Measurements from ENCODE around the gene PHF24.

GRCh38 chr9:34985311-34985899 is 27.3 kb downstream of the PHF24 start:
- TF ChIP-seq POLR2AphosphoS5 (IDR thresholded peaks at IDR 0.05) (no peak), POLR2A (IDR thresholded peaks at IDR 0.05) (no peak), EP300 (IDR thresholded peaks at IDR 0.05) (no peak)
- TF ChIP-seq, protein P1, sequence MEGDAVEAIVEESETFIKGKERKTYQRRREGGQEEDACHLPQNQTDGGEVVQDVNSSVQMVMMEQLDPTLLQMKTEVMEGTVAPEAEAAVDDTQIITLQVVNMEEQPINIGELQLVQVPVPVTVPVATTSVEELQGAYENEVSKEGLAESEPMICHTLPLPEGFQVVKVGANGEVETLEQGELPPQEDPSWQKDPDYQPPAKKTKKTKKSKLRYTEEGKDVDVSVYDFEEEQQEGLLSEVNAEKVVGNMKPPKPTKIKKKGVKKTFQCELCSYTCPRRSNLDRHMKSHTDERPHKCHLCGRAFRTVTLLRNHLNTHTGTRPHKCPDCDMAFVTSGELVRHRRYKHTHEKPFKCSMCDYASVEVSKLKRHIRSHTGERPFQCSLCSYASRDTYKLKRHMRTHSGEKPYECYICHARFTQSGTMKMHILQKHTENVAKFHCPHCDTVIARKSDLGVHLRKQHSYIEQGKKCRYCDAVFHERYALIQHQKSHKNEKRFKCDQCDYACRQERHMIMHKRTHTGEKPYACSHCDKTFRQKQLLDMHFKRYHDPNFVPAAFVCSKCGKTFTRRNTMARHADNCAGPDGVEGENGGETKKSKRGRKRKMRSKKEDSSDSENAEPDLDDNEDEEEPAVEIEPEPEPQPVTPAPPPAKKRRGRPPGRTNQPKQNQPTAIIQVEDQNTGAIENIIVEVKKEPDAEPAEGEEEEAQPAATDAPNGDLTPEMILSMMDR (IDR thresholded peaks at IDR 0.05) = peak; percentile 58 to 82 (median 70)
